Peyer's patch (tissue), 4 donors: Measurements from ENCODE around the gene SMPDL3A. TPM values are rescaled to one million over a fixed set of nuclear protein-coding genes. Genes with fewer than 3 reads are reported as not detected.

Source experiments
- DNase-seq, 3 donors: peaks; one replicate each; pipeline ENCODE4 v3.0.0-alpha.2; 2017 to 2019
- H3K27ac ChIP-seq, 4 donors: fragments of 200-600 bp; sonication (generic); one replicate each; pipeline ENCODE4 v1.5.1; 2016 to 2019
- H3K27me3 ChIP-seq, 2 donors: fragments of 200-600 bp; sonication (generic); one replicate each; pipeline ENCODE4 v1.5.1; 2019
- H3K36me3 ChIP-seq, 3 donors: fragments of 200-600 bp; sonication (generic); one replicate each; pipeline ENCODE4 v1.5.1; 2016 to 2019
- H3K4me1 ChIP-seq, 4 donors: fragments of 200-600 bp; sonication (generic); one replicate each; pipeline ENCODE4 v1.5.1; 2016 to 2019
- H3K4me3 ChIP-seq, 4 donors: fragments of 200-600 bp; sonication (generic); 1 replicate in 3 of 4; 2 replicates in 1 of 4; pipeline ENCODE4 v1.5.1; 2016 to 2019; ENCODE audit warnings: mild to moderate bottlenecking in 1 of 4
- H3K9me3 ChIP-seq, 4 donors: fragments of 200-600 bp; sonication (generic); one replicate each; pipeline ENCODE4 v1.5.1; 2016 to 2019; ENCODE audit warnings: mild to moderate bottlenecking in 1 of 4
- POLR2A ChIP-seq, 2 donors: fragments of 450-650 bp; IDR thresholded peaks; one replicate each; pipeline ENCODE4 v1.5.1; 2017; ENCODE audit warnings: antibody characterized with exemption in 2 of 2, mild to moderate bottlenecking in 2 of 2, moderate library complexity in 2 of 2
- total RNA-seq, 4 donors: library from RNA; depleted of rRNA; stranded (reverse); fragments of >200 nt; gene quantifications; one replicate each; pipeline ENCODE4 v1.1.0, GENCODE V29; 2016
- TF ChIP-seq, protein P1 (sequence below), 6 experiments: fragments of 450-650 bp in 4 of 6; fragments of 200-600 bp in 2 of 6; sonication (generic) in 1 of 6; IDR thresholded peaks; one replicate each; pipeline ENCODE4 v1.5.1; 2017 to 2019; ENCODE audit warnings: antibody characterized with exemption in 6 of 6, mild to moderate bottlenecking in 3 of 6, moderate library complexity in 1 of 6

The SMPDL3A gene
- total RNA-seq, 4 donors from 2014 or later: 15.7 to 641 (median 190) TPM

- peaks cover 0 to 21% (median 0%) of the 10 kb centered on the region in 4 donors for H3K4me1 ChIP-seq
- H3K4me3 ChIP-seq: no peak overlapping the region
- H3K9me3 ChIP-seq: no peaks in the 10 kb centered on the region
- TF ChIP-seq, protein P1, sequence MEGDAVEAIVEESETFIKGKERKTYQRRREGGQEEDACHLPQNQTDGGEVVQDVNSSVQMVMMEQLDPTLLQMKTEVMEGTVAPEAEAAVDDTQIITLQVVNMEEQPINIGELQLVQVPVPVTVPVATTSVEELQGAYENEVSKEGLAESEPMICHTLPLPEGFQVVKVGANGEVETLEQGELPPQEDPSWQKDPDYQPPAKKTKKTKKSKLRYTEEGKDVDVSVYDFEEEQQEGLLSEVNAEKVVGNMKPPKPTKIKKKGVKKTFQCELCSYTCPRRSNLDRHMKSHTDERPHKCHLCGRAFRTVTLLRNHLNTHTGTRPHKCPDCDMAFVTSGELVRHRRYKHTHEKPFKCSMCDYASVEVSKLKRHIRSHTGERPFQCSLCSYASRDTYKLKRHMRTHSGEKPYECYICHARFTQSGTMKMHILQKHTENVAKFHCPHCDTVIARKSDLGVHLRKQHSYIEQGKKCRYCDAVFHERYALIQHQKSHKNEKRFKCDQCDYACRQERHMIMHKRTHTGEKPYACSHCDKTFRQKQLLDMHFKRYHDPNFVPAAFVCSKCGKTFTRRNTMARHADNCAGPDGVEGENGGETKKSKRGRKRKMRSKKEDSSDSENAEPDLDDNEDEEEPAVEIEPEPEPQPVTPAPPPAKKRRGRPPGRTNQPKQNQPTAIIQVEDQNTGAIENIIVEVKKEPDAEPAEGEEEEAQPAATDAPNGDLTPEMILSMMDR (IDR thresholded peaks at IDR 0.05): peak in 2 of 6 experiments; percentile 36 to 48
- peak in 1 of 2 donors; percentile 51 for TF ChIP-seq POLR2A (IDR thresholded peaks at IDR 0.05)
- H3K36me3 ChIP-seq: no peaks in the 10 kb centered on the region
- DNase-seq: no peak
- H3K27ac ChIP-seq: peak overlapping the region in 2 of 4 donors; percentile 67 to 76
- H3K27me3 ChIP-seq: no peaks in the 10 kb centered on the region
Observed at GRCh38 chr6:122770835-122771601, 18.0 kb upstream of the SMPDL3A start.

- no peak overlapping the region for H3K4me3 ChIP-seq
- H3K4me1 ChIP-seq: peaks cover 0 to 21% (median 0%) of the 10 kb centered on the region in 4 donors
- no peak for TF ChIP-seq POLR2A (IDR thresholded peaks at IDR 0.05)
- TF ChIP-seq, protein P1 (IDR thresholded peaks at IDR 0.05): peak in 3 of 6 experiments; percentile 38 to 43 (median 38)
- no peaks in the 10 kb centered on the region for H3K36me3 ChIP-seq
- peak overlapping the region in 2 of 4 donors; percentile 39 to 66 for H3K27ac ChIP-seq
- no peaks in the 10 kb centered on the region for H3K27me3 ChIP-seq
- no peak for DNase-seq
- no peaks in the 10 kb centered on the region for H3K9me3 ChIP-seq
Observed at GRCh38 chr6:122772724-122773415, 16.2 kb upstream of the SMPDL3A start.

- H3K4me1 ChIP-seq: peaks cover 0 to 15% (median 0%) of the 10 kb centered on the region in 4 donors
- TF ChIP-seq POLR2A (IDR thresholded peaks at IDR 0.05): no peak
- TF ChIP-seq, protein P1 (IDR thresholded peaks at IDR 0.05): no peak
- H3K27me3 ChIP-seq: no peaks in the 10 kb centered on the region
- no peaks in the 10 kb centered on the region for H3K36me3 ChIP-seq
- DNase-seq: no peak
- no peak overlapping the region for H3K4me3 ChIP-seq
- no peaks in the 10 kb centered on the region for H3K9me3 ChIP-seq
- no peak overlapping the region for H3K27ac ChIP-seq
Observed at GRCh38 chr6:122775975-122776374, 13.1 kb upstream of the SMPDL3A start.

DNA sequence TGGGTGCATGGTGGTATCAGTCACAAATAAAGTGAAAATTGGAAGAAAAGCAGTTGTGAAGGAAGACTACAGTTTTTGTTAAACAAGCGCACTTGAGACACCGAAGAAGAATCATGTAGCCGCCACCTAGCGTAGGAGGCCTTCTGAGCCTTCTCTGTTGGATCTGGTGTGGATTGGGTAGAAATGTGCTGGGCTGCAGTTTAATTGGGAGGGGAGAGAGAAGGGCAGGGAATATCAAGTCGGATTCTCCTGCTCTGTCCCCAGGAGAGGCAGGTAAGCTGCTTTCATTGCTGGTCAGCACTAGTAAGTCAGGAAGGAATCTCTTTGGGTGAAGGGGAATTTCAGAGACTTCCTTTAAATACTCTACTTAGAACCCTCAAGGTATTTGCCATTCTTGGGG, 10.8 kb upstream of the SMPDL3A start:
- TF ChIP-seq, protein P1 (IDR thresholded peaks at IDR 0.05): no peak
- TF ChIP-seq POLR2A (IDR thresholded peaks at IDR 0.05): no peak
- no peak overlapping the region for H3K4me3 ChIP-seq
- no peak overlapping the region for H3K27ac ChIP-seq
- H3K4me1 ChIP-seq: no peaks in the 10 kb centered on the region
- no peaks in the 10 kb centered on the region for H3K9me3 ChIP-seq
- DNase-seq: no peak
- no peaks in the 10 kb centered on the region for H3K36me3 ChIP-seq
- H3K27me3 ChIP-seq: no peaks in the 10 kb centered on the region

DNA sequence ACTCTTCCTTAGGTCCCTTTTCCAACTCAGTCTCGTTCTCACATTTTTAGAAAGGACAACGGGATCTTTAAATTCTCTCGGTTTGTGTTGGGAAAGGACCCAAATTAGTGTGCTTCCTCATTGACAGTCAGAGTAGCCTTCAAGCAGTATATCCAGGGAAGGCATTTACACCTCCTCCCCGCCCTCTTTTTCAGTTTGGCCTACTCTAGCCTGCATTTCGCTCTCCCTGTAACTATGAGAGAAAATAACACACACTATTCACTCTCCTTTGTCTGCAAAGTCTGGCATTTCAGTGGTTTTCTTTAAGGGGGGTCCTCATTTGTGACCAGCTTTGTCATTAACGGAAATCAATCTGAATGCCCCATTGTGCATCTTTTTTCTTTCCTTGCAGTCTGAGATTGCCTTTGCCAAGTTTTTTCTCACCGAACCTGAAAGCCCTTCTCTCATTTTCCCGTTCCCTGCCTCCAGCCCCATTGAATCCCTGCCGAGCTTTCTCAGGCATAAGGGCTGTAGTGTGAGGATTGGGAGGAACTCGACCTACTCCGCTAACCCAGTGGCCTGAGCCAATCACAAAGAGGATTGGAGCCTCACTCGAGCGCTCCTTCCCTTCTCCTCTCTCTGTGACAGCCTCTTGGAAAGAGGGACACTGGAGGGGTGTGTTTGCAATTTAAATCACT, 9.9 kb upstream of the SMPDL3A start:
- Histone ChIP-seq H3K4me1 (no peaks in the 10 kb centered on the region), H3K4me3 (no peak overlapping the region)
- no peak for TF ChIP-seq POLR2A (IDR thresholded peaks at IDR 0.05)
- TF ChIP-seq, protein P1 (IDR thresholded peaks at IDR 0.05): no peak

More for the DNA sequence above, 9.9 kb upstream of the SMPDL3A start:
- Histone ChIP-seq H3K9me3 (no peaks in the 10 kb centered on the region), H3K36me3 (no peaks in the 10 kb centered on the region), H3K27ac (no peak overlapping the region), H3K27me3 (no peaks in the 10 kb centered on the region)
- no peak for DNase-seq
